Retinal pigment epithelial cell (primary cell): Measurements from ENCODE around the gene RTTN.

Experiments used
- DNase-seq: peaks from one replicate; pipeline ENCODE4 v3.0.0-alpha.2; 2010; ENCODE audit warnings: low read depth
- H3K4me3 ChIP-seq: 2 replicates; pipeline ENCODE4 v1.5.1; 2011; ENCODE audit warnings: mild to moderate bottlenecking, low read length, control low read depth, moderate library complexity
- TF ChIP-seq, protein P1 (sequence below): conservative IDR thresholded peaks from 2 replicates; pipeline ENCODE4 v1.5.1; 2011; ENCODE audit warnings: low read depth, low read length, control low read depth, inconsistent platforms

Gene RTTN

DNA sequence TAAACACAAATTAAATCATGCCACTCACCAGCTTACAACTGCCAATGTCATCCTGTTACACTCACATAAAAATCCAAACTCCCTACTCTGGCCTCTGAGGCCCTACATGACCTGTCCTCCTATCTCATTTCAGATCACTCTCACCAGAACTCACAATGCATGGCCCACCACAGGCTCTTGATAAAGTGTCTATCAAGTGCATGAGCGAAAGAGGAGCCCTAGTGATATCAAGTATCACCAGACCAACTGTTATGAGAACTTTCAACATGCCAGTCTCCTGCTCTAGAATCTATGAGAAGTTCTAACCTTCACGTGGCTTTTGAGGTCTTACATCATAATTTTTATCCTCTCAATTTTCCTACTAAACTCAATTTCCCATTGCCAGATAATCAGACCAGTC lies 181.4 kb downstream of the RTTN start:
- TF ChIP-seq, protein P1, sequence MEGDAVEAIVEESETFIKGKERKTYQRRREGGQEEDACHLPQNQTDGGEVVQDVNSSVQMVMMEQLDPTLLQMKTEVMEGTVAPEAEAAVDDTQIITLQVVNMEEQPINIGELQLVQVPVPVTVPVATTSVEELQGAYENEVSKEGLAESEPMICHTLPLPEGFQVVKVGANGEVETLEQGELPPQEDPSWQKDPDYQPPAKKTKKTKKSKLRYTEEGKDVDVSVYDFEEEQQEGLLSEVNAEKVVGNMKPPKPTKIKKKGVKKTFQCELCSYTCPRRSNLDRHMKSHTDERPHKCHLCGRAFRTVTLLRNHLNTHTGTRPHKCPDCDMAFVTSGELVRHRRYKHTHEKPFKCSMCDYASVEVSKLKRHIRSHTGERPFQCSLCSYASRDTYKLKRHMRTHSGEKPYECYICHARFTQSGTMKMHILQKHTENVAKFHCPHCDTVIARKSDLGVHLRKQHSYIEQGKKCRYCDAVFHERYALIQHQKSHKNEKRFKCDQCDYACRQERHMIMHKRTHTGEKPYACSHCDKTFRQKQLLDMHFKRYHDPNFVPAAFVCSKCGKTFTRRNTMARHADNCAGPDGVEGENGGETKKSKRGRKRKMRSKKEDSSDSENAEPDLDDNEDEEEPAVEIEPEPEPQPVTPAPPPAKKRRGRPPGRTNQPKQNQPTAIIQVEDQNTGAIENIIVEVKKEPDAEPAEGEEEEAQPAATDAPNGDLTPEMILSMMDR, result no peak
- no peak for DNase-seq
- no peak overlapping the region for H3K4me3 ChIP-seq

DNA sequence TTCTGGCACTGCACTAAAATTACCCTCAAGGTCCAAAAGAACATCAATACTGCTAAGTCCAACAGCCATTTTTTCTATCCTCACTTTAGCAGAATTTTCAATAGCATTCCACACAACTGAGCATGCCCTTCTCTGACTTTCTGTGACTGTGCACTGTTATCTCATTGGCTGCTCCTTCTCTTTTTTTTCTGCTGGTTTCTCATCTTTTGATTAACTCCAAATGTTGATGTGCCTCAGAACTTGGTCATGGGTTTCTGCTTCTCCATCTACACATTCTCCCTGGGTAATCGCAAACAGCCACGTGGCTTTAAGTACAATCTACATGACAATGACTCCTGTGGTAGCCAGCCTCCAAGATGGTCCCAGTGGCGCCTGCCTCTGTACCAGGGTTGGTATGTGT lies 182.9 kb downstream of the RTTN start:
- DNase-seq, result no peak
- TF ChIP-seq, protein P1, result no peak
- H3K4me3 ChIP-seq, result no peak overlapping the region

DNA sequence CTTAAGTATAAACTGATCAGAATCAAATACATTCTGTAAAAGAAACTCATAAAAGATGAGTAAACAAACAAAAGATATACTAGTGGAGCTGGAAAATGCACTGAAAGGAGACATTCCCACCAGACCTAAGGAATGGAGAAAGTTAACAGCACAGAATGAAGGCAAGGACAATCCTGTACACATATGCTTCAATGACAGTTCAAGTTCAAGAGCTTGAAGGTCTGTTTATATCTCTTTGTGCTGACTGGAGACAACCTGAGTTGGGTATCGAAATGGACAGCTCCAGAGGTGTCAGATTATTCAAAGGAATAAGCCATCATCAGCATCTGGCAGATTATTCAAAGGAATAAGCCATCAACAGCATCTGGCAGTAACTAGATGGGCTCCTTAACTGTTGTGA lies 184.0 kb downstream of the RTTN start:
- no peak for DNase-seq
- TF ChIP-seq, protein P1, result no peak
- H3K4me3 ChIP-seq, result no peak overlapping the region

DNA sequence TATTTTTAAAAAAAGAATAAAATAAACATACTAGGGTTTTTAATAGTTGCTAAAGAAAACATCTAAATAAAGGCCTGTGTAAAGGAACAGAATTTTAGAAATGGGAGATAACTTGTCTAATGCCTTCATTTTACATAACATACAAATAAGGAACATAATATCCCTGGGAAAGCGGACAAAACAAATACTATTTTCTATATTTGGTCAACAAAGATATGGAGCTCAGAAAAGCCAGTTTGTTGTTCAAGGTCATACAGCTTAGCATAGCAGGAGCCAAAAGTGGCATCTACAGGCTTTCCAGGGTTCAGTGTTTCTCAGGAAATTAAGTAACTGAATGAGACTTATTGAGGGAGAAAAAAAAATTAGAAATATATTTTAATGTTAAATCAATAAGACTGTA lies 184.4 kb downstream of the RTTN start:
- DNase-seq, result no peak
- TF ChIP-seq, protein P1, result no peak
- no peak overlapping the region for H3K4me3 ChIP-seq

DNA sequence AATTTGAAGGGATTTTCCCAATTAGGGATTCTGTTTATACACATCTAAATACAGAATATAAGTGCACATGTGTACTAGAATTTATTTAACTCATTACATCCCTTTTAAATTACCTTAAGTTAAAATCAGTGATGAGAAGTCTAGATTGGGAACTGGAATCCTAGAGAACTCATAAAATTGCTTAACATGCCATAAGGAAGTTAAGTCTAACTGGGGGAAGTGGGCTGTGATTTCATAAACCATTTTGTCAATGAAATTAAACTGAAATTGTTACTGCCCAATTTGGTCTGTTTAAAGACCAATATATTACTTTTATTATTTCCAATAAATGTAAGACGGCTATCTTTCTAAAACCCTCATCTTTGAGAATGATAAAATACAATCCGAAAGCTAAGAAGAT lies 185.5 kb downstream of the RTTN start:
- TF ChIP-seq, protein P1, result no peak
- DNase-seq, result no peak
- no peak overlapping the region for H3K4me3 ChIP-seq

DNA sequence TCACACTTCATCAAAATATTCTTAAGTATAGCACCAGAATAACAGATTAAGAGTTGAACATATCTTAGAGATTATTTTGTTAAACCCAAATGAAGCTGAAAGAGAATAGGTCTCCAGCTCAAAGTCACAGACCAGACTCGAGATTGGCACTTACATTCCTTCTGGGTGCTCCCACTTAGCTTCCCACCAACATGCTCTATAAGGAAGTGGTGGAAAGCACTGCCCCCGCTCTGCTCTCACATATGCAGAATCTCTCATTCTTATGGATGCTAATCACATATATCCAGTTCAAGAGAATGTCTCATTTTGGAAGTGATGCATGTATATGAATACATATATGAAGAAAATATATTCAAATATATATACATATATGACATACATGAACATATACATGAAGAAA lies 186.4 kb downstream of the RTTN start:
- DNase-seq, result no peak
- no peak overlapping the region for H3K4me3 ChIP-seq
- TF ChIP-seq, protein P1, result no peak

DNA sequence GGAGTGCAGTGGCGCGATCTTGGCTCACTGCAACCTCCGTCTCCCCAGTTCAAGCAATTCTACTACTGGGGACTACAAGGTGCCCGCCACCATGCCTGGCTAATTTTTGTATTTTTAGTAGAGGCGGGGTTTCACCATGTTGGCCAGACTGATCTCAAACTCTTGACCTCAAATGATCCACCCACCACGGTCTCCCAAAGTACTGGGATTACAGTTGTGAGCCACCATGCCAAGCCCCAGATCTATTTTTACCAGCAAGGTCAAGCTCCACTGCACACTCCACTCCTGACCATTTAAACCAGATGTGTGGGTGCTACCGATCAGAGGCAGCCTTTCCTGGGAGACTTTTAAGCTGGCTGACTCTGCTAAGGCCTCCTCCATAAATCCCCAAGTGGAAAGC lies 190.4 kb downstream of the RTTN start:
- H3K4me3 ChIP-seq, result no peak overlapping the region
- DNase-seq, result no peak
- TF ChIP-seq, protein P1, result no peak
